Stomach (tissue), 4 donors: ENCODE results near the gene ACTR5.

ENCODE experiments used
- POLR2AphosphoS5 ChIP-seq, 3 donors: sonication (generic); formaldehyde crosslinking; IDR thresholded peaks; one replicate each; pipeline ENCODE4 v1.6.1; 2016; ENCODE audit warnings: antibody characterized with exemption in 3 of 3
- TF ChIP-seq, protein P1 (sequence below), 7 experiments: fragments of 450-650 bp in 4 of 7; fragments of 200-600 bp in 3 of 7; sonication (generic) in 3 of 7; IDR thresholded peaks; one replicate each; pipeline ENCODE4 v1.5.1; 2016 to 2019; ENCODE audit warnings: antibody characterized with exemption in 7 of 7, control low read depth in 2 of 7, mild to moderate bottlenecking in 1 of 7

DNA sequence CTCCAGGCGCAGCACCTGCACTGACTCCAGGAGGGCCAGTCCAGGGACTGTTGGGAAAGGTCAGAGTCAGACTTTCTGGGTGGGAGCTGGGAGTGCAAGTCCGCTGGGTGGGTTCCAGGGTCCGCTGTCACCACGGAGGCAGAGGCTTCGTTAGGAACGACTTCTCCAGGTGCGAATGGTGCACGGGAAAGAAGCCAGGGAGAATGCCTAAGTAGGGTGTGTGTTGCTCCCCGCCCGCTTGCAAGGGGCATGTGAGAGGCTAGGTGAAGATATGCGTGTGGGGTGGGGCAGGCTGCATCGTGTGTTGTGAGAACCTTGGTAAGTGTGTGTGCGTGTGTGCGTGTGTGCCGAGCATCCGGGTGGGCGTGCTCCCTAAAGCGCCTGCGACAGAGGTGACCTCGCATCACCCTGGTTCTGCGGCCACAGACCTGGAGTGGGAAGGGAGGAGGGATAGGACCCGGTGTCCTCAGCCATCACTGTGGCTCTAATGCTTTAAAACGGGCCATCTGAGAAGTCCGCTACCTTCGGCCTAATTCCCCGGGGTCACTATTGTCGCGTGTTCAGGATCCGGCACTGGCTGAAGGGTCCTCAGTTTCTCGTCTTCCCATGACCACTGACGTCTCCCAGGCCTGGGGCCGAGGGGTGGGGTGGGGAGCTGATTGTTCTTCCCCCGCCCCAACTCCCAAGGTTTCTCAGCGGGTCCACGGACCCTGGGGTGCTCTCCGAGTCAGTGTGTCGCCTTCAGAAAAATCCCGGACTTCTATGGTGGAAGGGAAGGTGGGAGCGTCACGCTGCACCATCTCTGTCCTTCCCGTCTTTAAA is 17.9 kb upstream of the ACTR5 start:
- no peak for TF ChIP-seq POLR2AphosphoS5 (IDR thresholded peaks at IDR 0.05)
- TF ChIP-seq, protein P1, sequence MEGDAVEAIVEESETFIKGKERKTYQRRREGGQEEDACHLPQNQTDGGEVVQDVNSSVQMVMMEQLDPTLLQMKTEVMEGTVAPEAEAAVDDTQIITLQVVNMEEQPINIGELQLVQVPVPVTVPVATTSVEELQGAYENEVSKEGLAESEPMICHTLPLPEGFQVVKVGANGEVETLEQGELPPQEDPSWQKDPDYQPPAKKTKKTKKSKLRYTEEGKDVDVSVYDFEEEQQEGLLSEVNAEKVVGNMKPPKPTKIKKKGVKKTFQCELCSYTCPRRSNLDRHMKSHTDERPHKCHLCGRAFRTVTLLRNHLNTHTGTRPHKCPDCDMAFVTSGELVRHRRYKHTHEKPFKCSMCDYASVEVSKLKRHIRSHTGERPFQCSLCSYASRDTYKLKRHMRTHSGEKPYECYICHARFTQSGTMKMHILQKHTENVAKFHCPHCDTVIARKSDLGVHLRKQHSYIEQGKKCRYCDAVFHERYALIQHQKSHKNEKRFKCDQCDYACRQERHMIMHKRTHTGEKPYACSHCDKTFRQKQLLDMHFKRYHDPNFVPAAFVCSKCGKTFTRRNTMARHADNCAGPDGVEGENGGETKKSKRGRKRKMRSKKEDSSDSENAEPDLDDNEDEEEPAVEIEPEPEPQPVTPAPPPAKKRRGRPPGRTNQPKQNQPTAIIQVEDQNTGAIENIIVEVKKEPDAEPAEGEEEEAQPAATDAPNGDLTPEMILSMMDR (IDR thresholded peaks at IDR 0.05), result no peak
